B cell (primary cell): ENCODE data around the gene B4GALT3. TPM values are rescaled to one million over a fixed set of nuclear protein-coding genes. Genes with fewer than 3 reads are reported as not detected.
A peak's percentile ranks its signal among the peaks of the same experiment; 100 is the strongest.

ENCODE experiments used
- ATAC-seq: fragments of 200-7000 bp; cut with Tn5 transposase; one replicate; pipeline ENCODE4 v1.10.0; 2021; ENCODE audit warnings: low read depth, mild to moderate bottlenecking, moderate number of reproducible peaks, moderate library complexity
- CTCF ChIA-PET: fragments of 350-600 bp; sonication (Branson Sonifier 250); formaldehyde crosslinking; loops from one replicate; lab custom pipeline; 2021; ENCODE audit warnings: antibody characterized with exemption, inconsistent platforms; lab: Charles Lee
- POLR2A ChIA-PET: fragments of 350-600 bp; sonication (Branson Sonifier 250); formaldehyde crosslinking; loops from one replicate; lab custom pipeline; 2021; ENCODE audit warnings: antibody characterized with exemption; lab: Charles Lee
- DNase-seq: peaks from one replicate; pipeline ENCODE4 v3.0.0; 2013
- H2AFZ ChIP-seq: 2 replicates; pipeline ENCODE4 v1.6.1; 2012; ENCODE audit warnings: mild to moderate bottlenecking, low read depth, low read length; ENCODE audit not compliant: insufficient read depth, poor library complexity, severe bottlenecking
- H3K27ac ChIP-seq, 2 donors: 1 replicate in 1 of 2; 2 replicates in 1 of 2; pipeline ENCODE4 v1.5.1; 2012 to 2013; ENCODE audit warnings: low read length in 2 of 2, mild to moderate bottlenecking in 2 of 2, moderate library complexity in 1 of 2
- H3K27me3 ChIP-seq, 4 experiments: fragments of 200-600 bp in 1 of 4; sonication (generic) in 1 of 4; replicated peaks in 1 of 4; 1 replicate in 2 of 4; 2 replicates in 2 of 4; pipeline versions ENCODE4 v1.6.1 to v1.7.0; 2013 to 2016; ENCODE audit warnings: low read length in 3 of 4, mild to moderate bottlenecking in 2 of 4, mixed read lengths in 1 of 4, moderate library complexity in 1 of 4; ENCODE audit not compliant: insufficient read depth in 4 of 4, control insufficient read depth in 3 of 4; ENCODE audit errors: control extremely low read depth in 1 of 4
- H3K36me3 ChIP-seq, 2 experiments: replicated peaks in 1 of 2; 1 replicate in 1 of 2; 2 replicates in 1 of 2; pipeline versions ENCODE4 v1.6.1 to v1.7.1; 2013; ENCODE audit warnings: low read length in 1 of 2; ENCODE audit not compliant: insufficient read depth in 2 of 2, control insufficient read depth in 1 of 2; ENCODE audit errors: control extremely low read depth in 1 of 2, extremely low read depth in 1 of 2
- H3K4me1 ChIP-seq, 2 donors: fragments of 200-600 bp in 1 of 2; sonication (generic) in 1 of 2; 1 replicate in 1 of 2; 2 replicates in 1 of 2; pipeline versions ENCODE4 v1.5.1 to v1.6.1; 2013 to 2017; ENCODE audit warnings: low read length in 2 of 2; ENCODE audit not compliant: control insufficient read depth in 2 of 2, insufficient read depth in 2 of 2
- H3K4me2 ChIP-seq: replicated peaks from 2 replicates; pipeline ENCODE3; 2012; ENCODE audit warnings: mild to moderate bottlenecking, low read depth, low read length; ENCODE audit not compliant: poor library complexity, severe bottlenecking
- H3K4me3 ChIP-seq, 5 experiments: fragments of 200-600 bp in 1 of 5; sonication (generic) in 1 of 5; 1 replicate in 3 of 5; 2 replicates in 2 of 5; pipeline versions ENCODE4 v1.5.1 to v1.7.0; 2011 to 2016; ENCODE audit warnings: low read length in 4 of 5, mild to moderate bottlenecking in 4 of 5, low read depth in 2 of 5, control low read depth in 1 of 5, moderate library complexity in 1 of 5; ENCODE audit not compliant: insufficient read depth in 1 of 5; ENCODE audit errors: control extremely low read depth in 1 of 5, extremely low read depth in 1 of 5
- H3K79me2 ChIP-seq: fragments of 200-600 bp; sonication (generic); one replicate; pipeline ENCODE4 v1.6.0; 2016; ENCODE audit warnings: low read length; ENCODE audit not compliant: control insufficient read depth, insufficient read depth
- H3K9ac ChIP-seq: fragments of 200-600 bp; sonication (generic); 2 replicates; pipeline ENCODE4 v1.6.1; 2017; ENCODE audit warnings: mild to moderate bottlenecking, low read length, moderate library complexity
- H3K9me3 ChIP-seq, 3 donors: one replicate each; pipeline versions ENCODE4 v1.6.1 to v1.7.1; 2013; ENCODE audit warnings: low read length in 2 of 3; ENCODE audit not compliant: control insufficient read depth in 2 of 3, insufficient read depth in 1 of 3; ENCODE audit errors: control extremely low read depth in 1 of 3
- H4K20me1 ChIP-seq: 2 replicates; pipeline ENCODE4 v1.6.0; 2012; ENCODE audit warnings: mild to moderate bottlenecking, low read length; ENCODE audit not compliant: insufficient read depth, control insufficient read depth, poor library complexity, severe bottlenecking
- H3K27ac Mint-ChIP-seq: one replicate; pipeline ENCODE4 v1.8.0; 2021; ENCODE audit warnings: mixed read lengths
- H3K27me3 Mint-ChIP-seq: one replicate; pipeline ENCODE4 v1.8.0; 2021; ENCODE audit warnings: mixed read lengths
- H3K4me1 Mint-ChIP-seq: one replicate; pipeline ENCODE4 v1.8.0; 2021; ENCODE audit warnings: mixed read lengths
- H3K4me3 Mint-ChIP-seq: one replicate; pipeline ENCODE4 v1.8.0; 2021; ENCODE audit warnings: mixed read lengths
- H3K9me3 Mint-ChIP-seq: one replicate; pipeline ENCODE4 v1.8.0; 2022; ENCODE audit warnings: mixed read lengths; ENCODE audit not compliant: insufficient read depth
- CTCF ChIP-seq: fragments of 200-600 bp; IDR thresholded peaks from one replicate; pipeline ENCODE4 v1.8.0; 2022; ENCODE audit warnings: antibody characterized with exemption, mild to moderate bottlenecking
- EZH2 ChIP-seq: IDR thresholded peaks from 2 replicates; pipeline ENCODE4 v1.6.1; 2012; ENCODE audit warnings: borderline replicate concordance, low read depth, mild to moderate bottlenecking, moderate library complexity, low read length; ENCODE audit not compliant: insufficient read depth, poor library complexity, severe bottlenecking
- WGBS: methylation state at CpG from one replicate; pipeline ENCODE4 v1.1.5; 2013; ENCODE audit warnings: missing lambda C conversion rate; ENCODE audit not compliant: insufficient coverage; 5-methylcytosine and 5-hydroxymethylcytosine counted together
- intact Hi-C: fragments of 100-400 bp; cut with micrococcal nuclease; formaldehyde crosslinking; loops from one replicate; pipeline ENCODE4 v1.10.0; 2022
- polyA plus RNA-seq: library from polyadenylated mRNA; depleted of rRNA; stranded (reverse); fragments of >200 nt; gene quantifications from 2 replicates; pipeline ENCODE4 v1.2.3, GENCODE V29; 2012
- total RNA-seq, 2 donors: library from RNA; stranded (reverse); fragments of 120-200 nt in 1 of 2; gene quantifications; 1 replicate in 1 of 2; 2 replicates in 1 of 2; pipeline versions ENCODE4 v1.2.3 to v1.2.4, GENCODE V29; 2013 to 2022

Gene B4GALT3
- total and polyA plus RNA-seq, 2 donors (not counting 1 experiment from before 2014, with no cell fraction given): 37.6 to 59.6 TPM

GRCh38 chr1:161159913-161160243, 17.4 kb downstream of the B4GALT3 start:
- no peaks in the 10 kb centered on the region for H4K20me1 ChIP-seq

More at GRCh38 chr1:161159913-161160243, 17.4 kb downstream of the B4GALT3 start:
- Histone ChIP-seq H3K79me2 (peaks cover 31% of the 10 kb centered on the region), H3K27me3 (no peaks in the 10 kb centered on the region), H3K4me2 (peak overlapping the region; percentile 80), H3K4me3 (peak overlapping the region; percentile 69 to 92 (median 85)), H3K9me3 (peaks cover 0 to 3% (median 0%) of the 10 kb centered on the region in 3 donors), H2AFZ (peak overlapping the region; percentile 90), H3K4me1 (peaks cover 25 to 28% of the 10 kb centered on the region in 2 donors), H3K9ac (peak overlapping the region; percentile 88), H3K36me3 (peaks cover 0 to 42% of the 10 kb centered on the region in 2 experiments), H3K27ac (peak overlapping the region; percentile 74 to 76)
- ATAC-seq (no peak), DNase-seq (no peak)
- Mint-ChIP-seq H3K27me3 (no peaks in the 10 kb centered on the region), H3K27ac (peak overlapping the region; percentile 93), H3K4me1 (peaks cover 55% of the 10 kb centered on the region), H3K9me3 (no peaks in the 10 kb centered on the region), H3K4me3 (peak overlapping the region; percentile 92)
- POLR2A ChIA-PET: no interaction called here
- intact Hi-C loops: loop anchor here (1.0 to 10.0 kb wide), 4 partner anchors 17 to 815 kb away; partner anchors contain the start of genes B4GALT3, COPA, DEDD and NCSTN
- TF ChIP-seq EZH2 (no peak), CTCF (no peak)
- CTCF ChIA-PET: no interaction called here
- WGBS: 0% methylated on average over 7 of the region's 11 CpGs
